ENCODE measurements around the gene SUPV3L1.
A peak's percentile ranks its signal among the peaks of the same experiment; 100 is the strongest.

SUPV3L1 gene

DNA sequence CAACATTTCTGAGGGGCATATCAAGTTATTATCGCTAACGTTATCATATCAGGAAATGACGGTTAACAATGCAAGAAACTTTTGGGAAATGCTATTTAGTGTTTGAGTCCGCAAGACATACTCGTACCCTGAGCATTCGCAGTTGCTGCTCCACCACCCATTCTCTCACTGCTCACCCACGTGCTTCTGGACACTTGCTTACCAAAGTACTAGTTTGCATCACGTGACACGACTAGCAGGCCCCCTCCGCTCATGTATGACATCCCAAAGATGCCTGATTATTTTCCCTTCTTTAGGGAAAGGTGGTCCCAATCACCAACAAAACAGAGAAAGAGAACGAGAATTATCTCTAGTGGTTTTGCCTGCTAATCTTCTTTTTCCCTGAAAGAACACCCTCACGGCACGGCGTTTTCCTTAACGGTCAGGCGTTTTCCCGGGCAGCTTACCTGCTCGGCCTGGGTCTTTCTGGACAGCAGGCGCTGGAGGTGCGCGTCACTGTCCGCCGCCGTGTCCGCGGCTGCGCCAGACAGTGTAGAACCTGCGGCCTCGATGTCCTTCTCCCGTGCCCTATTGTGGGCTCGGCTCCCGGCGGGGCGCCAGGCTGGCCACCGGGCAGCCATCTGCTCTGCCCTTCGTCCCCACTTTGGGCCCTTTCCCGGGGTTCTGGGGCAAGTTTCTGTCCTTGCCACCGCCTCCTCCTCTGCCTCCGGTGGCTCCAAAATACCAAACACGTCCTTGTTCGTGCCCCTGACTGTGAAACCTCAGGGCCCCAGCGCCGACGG lies at the start of gene SUPV3L1:
Gene SUPV3L1, plus strand, starts transcription at position 492 of the 782 bp plus-strand sequence. Its CDS starts 58 bp downstream, at position 550.
- no peak for TF ChIP-seq RAD21 (IDR thresholded peaks at IDR 0.05; ENCODE audit: low read depth)
- TF ChIP-seq ZBTB7A (IDR thresholded peaks at IDR 0.05; ENCODE audit: low read depth): no peak
- no peak for TF ChIP-seq EP300 (IDR thresholded peaks at IDR 0.05; ENCODE audit: borderline replicate concordance)
- TF ChIP-seq TEAD4 (IDR thresholded peaks at IDR 0.05): 0 out of 2 replicates have a peak, but pooled peaks have one; percentile 9
- TF ChIP-seq NFIC (IDR thresholded peaks at IDR 0.05): 0 out of 2 replicates have a peak, but pooled peaks have one; percentile 21
- TF ChIP-seq, protein P1, sequence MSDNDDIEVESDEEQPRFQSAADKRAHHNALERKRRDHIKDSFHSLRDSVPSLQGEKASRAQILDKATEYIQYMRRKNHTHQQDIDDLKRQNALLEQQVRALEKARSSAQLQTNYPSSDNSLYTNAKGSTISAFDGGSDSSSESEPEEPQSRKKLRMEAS (IDR thresholded peaks at IDR 0.05): peak; percentile 100
- TF ChIP-seq, protein P2, sequence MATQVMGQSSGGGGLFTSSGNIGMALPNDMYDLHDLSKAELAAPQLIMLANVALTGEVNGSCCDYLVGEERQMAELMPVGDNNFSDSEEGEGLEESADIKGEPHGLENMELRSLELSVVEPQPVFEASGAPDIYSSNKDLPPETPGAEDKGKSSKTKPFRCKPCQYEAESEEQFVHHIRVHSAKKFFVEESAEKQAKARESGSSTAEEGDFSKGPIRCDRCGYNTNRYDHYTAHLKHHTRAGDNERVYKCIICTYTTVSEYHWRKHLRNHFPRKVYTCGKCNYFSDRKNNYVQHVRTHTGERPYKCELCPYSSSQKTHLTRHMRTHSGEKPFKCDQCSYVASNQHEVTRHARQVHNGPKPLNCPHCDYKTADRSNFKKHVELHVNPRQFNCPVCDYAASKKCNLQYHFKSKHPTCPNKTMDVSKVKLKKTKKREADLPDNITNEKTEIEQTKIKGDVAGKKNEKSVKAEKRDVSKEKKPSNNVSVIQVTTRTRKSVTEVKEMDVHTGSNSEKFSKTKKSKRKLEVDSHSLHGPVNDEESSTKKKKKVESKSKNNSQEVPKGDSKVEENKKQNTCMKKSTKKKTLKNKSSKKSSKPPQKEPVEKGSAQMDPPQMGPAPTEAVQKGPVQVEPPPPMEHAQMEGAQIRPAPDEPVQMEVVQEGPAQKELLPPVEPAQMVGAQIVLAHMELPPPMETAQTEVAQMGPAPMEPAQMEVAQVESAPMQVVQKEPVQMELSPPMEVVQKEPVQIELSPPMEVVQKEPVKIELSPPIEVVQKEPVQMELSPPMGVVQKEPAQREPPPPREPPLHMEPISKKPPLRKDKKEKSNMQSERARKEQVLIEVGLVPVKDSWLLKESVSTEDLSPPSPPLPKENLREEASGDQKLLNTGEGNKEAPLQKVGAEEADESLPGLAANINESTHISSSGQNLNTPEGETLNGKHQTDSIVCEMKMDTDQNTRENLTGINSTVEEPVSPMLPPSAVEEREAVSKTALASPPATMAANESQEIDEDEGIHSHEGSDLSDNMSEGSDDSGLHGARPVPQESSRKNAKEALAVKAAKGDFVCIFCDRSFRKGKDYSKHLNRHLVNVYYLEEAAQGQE (IDR thresholded peaks at IDR 0.05; ENCODE audit: low read depth): no peak
- TF ChIP-seq FOXM1 (IDR thresholded peaks at IDR 0.05; ENCODE audit: borderline replicate concordance, low read depth): no peak
- no peak for TF ChIP-seq CEBPB (IDR thresholded peaks at IDR 0.05)
- TF ChIP-seq, protein P3, sequence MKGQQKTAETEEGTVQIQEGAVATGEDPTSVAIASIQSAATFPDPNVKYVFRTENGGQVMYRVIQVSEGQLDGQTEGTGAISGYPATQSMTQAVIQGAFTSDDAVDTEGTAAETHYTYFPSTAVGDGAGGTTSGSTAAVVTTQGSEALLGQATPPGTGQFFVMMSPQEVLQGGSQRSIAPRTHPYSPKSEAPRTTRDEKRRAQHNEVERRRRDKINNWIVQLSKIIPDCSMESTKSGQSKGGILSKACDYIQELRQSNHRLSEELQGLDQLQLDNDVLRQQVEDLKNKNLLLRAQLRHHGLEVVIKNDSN (IDR thresholded peaks at IDR 0.05): peak; percentile 97
- peak; percentile 97 for TF ChIP-seq CREB1 (IDR thresholded peaks at IDR 0.05; ENCODE audit: low read depth)
- no peak for TF ChIP-seq TCF12 (IDR thresholded peaks at IDR 0.05; ENCODE audit: low read depth)
- 0 out of 2 replicates have a peak, but pooled peaks have one; percentile 4 for TF ChIP-seq EGR1 (IDR thresholded peaks at IDR 0.05)
- no peak; the same call in none of the 2 replicates for TF ChIP-seq YY1 (IDR thresholded peaks at IDR 0.05; ENCODE audit: low read depth)
- TF ChIP-seq TAF1 (IDR thresholded peaks at IDR 0.05; ENCODE audit: low read depth): peak; percentile 64

DNA sequence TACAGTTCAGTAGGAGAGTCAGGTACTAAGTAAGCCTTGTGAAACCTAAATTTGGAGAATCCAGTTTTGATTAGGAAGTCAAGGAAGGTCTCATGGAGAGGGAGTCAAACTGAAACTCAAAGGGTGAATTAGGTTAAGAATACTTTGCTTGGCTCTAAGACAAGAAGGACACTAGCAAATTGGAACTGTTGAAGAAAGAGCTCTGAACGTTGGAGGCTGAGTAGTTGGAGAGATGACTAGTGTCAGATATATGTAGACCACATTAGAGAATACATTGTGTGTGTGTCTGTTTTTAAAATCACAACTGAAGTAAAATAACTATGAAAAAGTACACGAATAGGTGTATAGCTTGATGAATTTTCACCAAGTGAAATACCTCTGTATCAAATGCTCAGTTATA lies 49.8 kb upstream of the SUPV3L1 start:
- TF ChIP-seq TCF12 (IDR thresholded peaks at IDR 0.05; ENCODE audit: low read depth): no peak

DNA sequence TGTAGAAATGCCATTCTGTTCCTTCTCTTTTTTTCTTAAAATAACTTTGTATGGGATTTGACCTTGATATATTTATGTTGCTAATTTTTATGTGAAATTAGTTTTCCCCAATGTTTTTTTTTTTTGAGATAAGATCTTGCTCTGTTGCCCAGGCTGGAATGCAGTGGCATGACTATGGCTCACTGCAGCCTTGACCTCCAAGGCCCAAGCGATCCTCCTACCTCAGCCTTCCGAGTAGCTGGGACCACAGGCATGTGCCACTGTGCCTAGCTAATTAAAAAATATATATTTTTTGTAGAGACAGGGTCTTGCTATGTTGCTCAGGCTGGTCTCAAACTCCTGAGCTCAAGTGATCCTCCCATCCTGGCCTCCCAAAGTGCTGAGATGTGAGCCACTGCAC lies 40.1 kb upstream of the SUPV3L1 start:
- TF ChIP-seq CEBPB (IDR thresholded peaks at IDR 0.05): no peak
- no peak for TF ChIP-seq EP300 (IDR thresholded peaks at IDR 0.05; ENCODE audit: borderline replicate concordance)
- TF ChIP-seq FOXM1 (IDR thresholded peaks at IDR 0.05; ENCODE audit: borderline replicate concordance, low read depth): no peak
- TF ChIP-seq TAF1 (IDR thresholded peaks at IDR 0.05; ENCODE audit: low read depth): no peak
- no peak for TF ChIP-seq CREB1 (IDR thresholded peaks at IDR 0.05; ENCODE audit: low read depth)
- TF ChIP-seq ZBTB7A (IDR thresholded peaks at IDR 0.05; ENCODE audit: low read depth): no peak
- no peak for TF ChIP-seq TEAD4 (IDR thresholded peaks at IDR 0.05)
- TF ChIP-seq, protein P2 (IDR thresholded peaks at IDR 0.05; ENCODE audit: low read depth): no peak
- TF ChIP-seq RAD21 (IDR thresholded peaks at IDR 0.05; ENCODE audit: low read depth): no peak
- TF ChIP-seq EGR1 (IDR thresholded peaks at IDR 0.05): no peak
- no peak for TF ChIP-seq YY1 (IDR thresholded peaks at IDR 0.05; ENCODE audit: low read depth)
- no peak for TF ChIP-seq TCF12 (IDR thresholded peaks at IDR 0.05; ENCODE audit: low read depth)
- TF ChIP-seq, protein P3 (IDR thresholded peaks at IDR 0.05): no peak
- TF ChIP-seq NFIC (IDR thresholded peaks at IDR 0.05): no peak
- TF ChIP-seq, protein P1 (IDR thresholded peaks at IDR 0.05): no peak

DNA sequence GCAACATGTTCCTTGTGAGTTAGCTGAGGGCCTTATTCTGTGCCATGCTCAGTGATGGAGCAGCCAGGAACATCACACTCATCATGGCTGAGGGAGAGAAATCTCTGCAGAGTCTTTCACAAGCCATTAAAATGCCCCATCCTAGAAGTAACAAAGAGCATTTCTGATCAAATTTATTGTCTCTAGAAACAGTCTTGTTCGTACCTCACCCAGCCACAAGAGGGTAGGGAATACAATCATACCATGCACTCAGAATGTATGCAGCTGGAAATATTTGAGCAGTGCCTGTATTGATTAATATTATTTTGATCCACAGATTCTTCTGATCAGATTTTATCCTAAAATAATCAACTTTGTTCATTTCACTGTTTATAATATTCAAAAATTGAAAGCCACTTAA lies 38.7 kb upstream of the SUPV3L1 start:
- TF ChIP-seq CREB1 (IDR thresholded peaks at IDR 0.05; ENCODE audit: low read depth) (no peak), EGR1 (IDR thresholded peaks at IDR 0.05) (no peak), TCF12 (IDR thresholded peaks at IDR 0.05; ENCODE audit: low read depth) (no peak), ZBTB7A (IDR thresholded peaks at IDR 0.05; ENCODE audit: low read depth) (no peak), FOXM1 (IDR thresholded peaks at IDR 0.05; ENCODE audit: borderline replicate concordance, low read depth) (no peak), EP300 (IDR thresholded peaks at IDR 0.05; ENCODE audit: borderline replicate concordance) (no peak), TAF1 (IDR thresholded peaks at IDR 0.05; ENCODE audit: low read depth) (no peak), CEBPB (IDR thresholded peaks at IDR 0.05) (no peak), RAD21 (IDR thresholded peaks at IDR 0.05; ENCODE audit: low read depth) (no peak), YY1 (IDR thresholded peaks at IDR 0.05; ENCODE audit: low read depth) (no peak), NFIC (IDR thresholded peaks at IDR 0.05) (no peak), TEAD4 (IDR thresholded peaks at IDR 0.05) (no peak)
- TF ChIP-seq, protein P2 (IDR thresholded peaks at IDR 0.05; ENCODE audit: low read depth): no peak
- TF ChIP-seq, protein P1 (IDR thresholded peaks at IDR 0.05): no peak
- TF ChIP-seq, protein P3 (IDR thresholded peaks at IDR 0.05): no peak

Measured in Ishikawa (cell line).